GM19099 (cell line): Measurements from ENCODE around the gene SLC35E1.

Experiments used
- POLR2A ChIP-seq: IDR thresholded peaks from 3 replicates; pipeline ENCODE4 v1.6.1; 2011; ENCODE audit warnings: low read depth; ENCODE audit not compliant: insufficient read length; ENCODE audit errors: extremely low read depth

The SLC35E1 gene

DNA sequence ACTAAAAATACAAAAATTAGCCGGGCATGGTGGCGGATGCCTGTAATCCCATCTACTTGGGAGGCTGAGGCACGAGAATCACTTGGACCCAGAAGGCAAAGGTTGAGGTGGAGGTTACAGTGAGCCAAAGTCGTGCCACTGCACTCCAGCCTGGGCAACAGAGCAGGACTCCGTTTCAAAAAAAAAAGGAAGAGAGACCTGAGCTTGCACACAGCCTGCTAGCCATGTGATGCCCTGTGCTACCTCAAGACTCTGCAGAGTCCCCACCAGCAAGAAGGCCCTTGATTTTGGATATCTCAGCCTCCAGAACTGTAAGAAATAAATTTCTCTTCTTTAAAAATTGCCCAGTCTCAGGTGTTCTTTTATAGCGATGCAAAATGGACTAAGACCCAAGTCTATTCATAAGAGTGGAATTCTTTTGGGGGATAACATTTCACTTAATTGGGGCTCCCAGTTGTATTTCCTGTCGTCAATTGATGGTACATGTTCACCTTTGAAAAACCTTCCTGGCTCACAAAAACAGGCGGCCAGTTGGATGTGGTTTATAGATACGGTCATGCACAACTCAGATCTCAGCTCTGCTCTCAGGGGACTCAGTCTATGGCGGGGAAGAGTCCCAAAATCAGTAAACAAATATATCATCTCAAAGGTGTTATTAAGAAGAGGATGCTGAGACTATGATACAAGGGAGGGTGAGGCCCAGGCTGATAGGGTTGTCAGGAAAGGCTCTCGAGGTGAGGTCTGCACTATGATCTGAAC is 27.6 kb downstream of the SLC35E1 start:
- no peak for TF ChIP-seq POLR2A

DNA sequence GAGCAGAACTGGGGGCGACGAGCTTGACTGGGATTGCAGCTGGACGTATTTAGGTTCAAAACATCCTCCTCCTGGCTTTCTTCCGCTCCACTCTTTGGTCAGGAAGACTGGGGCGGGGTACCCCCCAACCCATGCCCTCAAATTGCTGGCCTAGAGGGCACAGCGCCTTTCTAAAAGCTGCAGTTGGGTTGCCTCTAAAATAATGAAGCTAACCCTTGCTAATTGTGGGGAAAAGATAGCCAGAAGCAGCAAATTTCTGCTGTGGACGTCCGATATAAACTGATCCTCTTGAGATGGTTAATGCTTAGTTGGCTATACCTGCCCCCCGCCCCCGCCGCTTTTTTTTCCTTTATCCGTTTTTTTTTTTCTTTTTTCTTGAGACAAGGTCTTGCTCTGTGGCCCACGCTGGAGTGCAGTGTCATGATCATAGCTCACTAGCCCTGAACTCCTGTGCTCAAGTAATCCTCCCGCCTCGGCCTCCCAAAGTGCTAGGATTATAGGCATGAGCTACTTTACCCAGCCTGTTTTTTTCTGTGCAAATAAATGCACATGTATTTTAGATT is 29.2 kb downstream of the SLC35E1 start:
- TF ChIP-seq POLR2A, result no peak

DNA sequence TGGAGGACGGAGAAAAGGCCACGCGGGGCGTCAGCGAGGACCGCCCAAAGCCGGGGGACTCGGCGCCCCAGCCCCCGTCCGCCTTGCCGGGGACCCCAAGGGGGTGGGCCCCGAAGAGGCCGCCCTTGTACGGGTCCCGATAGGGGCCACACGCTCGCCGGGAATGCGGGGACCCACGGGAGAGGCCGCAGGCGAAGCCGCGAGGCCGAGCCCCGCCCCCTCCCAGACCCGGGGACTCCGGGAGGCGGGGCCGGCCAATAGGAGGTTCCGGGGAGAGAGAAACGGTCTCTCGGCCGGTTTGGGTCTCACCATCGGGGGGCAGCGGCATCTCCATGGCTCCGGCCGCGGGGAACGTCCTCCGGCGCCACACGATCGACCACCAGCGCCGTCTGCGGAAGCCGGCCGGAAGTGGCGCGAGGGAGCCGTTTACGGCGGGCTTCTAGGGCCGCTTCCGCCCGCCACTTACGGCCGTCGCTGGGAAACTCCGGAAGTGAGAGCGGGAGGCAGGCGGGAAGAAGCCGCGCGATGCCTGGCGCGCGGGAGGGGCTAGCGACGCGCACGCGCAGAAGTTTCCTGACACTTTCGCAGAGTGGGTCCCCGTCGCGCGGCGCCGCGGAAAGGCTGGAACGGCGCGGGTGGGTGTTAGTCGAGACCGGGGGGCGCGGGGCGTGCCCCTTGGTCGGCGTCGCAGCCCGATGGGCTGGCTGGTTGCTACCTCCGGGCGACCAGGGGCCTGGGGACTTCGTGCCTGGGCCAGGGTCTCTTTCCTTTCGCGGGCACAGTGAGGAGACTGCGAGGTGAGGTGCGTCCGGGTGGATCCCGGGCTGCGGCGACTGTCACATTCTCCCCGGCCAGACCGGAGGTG is 29.9 kb downstream of the SLC35E1 start, which contains the start of gene CHERP:
Gene CHERP (minus strand): TSS at position 393 of the 865 bp plus-strand sequence. CDS start 59 bp downstream, at position 334.
- TF ChIP-seq POLR2A, result peak; percentile 90

DNA sequence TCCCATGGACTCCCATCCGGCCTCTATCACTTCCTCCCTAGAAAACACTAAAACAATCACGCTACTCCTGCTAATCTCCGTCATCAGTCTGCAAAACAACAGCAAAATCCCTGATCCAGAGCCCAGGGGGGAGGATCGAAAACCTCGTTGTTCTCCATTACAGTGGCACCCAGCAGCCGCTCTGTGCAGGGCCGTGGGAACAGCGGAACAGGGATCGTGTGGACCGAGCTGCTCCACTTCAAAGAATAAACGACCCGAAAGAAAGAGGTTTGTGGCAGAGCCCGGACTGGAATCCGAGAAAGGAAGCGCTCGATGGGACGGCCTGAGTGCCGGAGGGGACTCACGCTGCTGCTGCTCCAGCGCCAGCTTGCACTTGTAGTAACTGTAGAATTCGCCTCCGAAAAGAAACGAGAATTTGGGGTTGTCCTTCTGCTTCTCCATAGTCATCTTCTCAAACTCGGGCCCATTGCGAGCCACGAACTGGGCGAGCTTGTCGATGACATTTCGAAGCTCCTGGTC is 30.6 kb downstream of the SLC35E1 start:
- TF ChIP-seq POLR2A, result no peak

DNA sequence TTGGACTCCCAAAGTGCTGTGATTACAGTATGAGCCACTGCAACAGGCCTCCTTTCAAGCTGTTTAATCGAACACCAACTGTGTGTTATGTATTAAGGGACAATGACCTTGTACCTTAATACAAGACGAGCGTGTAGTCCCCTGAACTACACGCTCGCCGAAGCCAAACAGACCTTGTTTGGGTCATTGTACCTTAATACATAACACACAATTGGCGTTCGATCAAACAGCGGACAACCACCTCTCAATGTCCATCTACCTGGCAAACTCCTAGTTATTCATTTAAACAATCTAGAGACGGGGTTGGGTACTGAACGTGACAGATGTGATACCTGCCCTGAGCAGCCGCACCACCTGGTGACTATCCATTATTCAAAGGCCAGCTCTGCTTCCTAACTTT is 31.3 kb downstream of the SLC35E1 start:
- TF ChIP-seq POLR2A, result no peak

DNA sequence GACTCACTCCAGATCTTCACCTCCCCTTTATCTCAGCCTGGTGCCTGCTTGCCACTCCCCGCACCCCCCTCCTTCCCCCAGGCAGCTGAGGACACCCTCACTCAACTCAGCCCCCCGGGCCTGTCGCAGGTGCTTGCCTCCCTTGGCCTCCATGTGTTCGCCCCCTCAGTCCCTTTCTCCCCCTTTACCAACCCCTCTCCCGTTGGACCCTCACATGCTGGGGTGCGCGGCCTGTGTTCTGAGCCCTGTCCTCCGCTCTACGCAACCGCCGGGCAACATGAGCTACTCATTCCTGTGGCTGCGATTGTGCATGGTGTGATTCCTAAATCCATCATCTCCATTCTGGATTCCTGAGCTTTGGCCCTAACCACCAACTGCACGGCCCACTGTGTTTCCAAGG is 35.1 kb downstream of the SLC35E1 start:
- no peak for TF ChIP-seq POLR2A

DNA sequence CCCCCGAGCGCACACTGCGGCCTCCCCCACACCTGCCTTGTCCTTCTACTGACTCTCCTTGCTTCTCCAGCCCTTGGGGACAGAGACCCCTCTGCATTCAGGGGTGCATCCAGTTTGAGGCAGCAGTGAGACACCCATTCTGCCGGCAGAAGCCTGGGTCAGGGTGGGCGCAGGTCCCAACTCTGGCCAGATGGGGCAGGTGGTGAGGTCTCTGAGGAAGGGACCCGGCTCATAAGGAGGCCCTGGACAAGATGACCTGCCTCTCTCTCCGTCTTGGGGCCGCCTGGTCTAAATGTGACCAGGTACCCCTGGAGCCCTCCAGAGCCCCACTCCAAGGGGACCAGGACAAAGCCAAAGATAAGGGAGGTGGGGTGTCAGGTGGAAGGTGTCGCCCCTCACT is 36.1 kb downstream of the SLC35E1 start:
- no peak for TF ChIP-seq POLR2A

DNA sequence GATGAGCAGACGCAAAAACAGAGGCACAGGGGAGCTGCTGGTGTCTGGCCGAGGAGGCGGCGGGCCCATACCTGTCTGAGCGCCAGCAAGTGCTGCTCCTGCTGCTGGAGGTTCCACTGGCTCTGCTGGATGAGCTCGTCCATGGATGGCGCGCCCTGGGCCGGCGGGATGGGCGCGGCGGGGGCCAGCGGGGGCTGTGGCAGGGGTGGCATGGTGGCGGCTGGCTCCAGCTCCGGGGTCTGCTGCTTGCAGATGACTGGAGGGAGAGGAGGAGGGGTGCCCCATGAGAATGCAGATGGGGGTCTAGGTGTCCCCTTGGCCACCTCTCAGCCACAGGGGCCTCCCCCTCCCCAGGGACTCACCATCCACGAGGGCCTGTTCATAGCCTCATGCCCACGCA is 36.8 kb downstream of the SLC35E1 start:
- no peak for TF ChIP-seq POLR2A

DNA sequence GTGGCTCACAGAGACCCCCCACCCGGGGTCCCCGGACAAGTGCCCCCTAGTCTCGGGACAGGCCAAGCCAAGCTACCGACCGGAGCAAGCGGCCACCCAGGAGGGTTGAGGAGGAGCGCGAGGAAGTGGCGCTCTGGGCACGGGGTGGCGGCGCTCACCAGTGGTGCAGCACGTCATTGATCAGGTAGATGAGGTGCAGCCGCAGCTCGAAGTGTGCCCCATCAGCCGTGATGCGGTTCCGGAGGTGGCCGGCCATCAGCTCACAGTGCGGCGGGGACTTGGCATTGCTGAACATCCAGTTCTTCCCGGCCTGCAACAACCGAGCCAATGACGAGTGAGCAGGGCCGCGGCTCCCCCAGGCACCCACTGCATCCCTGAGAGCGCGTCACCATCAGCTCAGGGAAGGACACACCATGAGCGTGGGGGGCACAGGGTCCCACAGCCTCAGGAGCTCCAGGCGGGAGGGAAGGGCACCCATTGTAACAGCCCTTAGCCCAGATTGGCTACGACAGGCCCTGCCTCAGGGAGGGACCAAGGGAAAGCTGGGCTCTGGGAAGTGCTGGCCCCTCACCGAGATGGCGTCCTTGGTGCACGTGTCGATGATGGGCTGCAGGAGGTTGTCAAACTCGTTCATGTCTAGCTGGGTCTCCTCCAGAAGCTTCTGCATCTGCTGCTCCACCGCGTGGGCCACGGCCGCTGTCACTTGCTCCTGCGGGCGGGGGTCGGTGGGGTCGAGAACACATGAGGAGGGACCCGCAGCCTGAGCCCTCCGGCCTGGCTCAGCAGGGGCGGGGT is 39.6 kb downstream of the SLC35E1 start:
- TF ChIP-seq POLR2A, result no peak

DNA sequence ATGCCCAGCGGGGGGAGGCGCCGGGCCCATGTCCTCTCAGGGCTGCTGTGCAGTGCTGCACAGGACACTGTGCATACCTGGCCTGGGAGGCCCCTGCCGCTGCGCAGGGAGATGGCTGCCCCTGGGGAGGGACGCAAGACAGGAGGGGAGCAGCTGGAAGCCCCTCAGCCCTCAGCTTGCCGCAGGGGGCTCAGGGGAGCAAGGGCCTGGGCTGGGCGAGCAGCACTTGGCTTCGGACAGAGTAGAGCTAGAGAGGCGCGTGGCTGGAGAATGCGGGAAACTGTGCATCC is 40.9 kb downstream of the SLC35E1 start:
- no peak for TF ChIP-seq POLR2A

DNA sequence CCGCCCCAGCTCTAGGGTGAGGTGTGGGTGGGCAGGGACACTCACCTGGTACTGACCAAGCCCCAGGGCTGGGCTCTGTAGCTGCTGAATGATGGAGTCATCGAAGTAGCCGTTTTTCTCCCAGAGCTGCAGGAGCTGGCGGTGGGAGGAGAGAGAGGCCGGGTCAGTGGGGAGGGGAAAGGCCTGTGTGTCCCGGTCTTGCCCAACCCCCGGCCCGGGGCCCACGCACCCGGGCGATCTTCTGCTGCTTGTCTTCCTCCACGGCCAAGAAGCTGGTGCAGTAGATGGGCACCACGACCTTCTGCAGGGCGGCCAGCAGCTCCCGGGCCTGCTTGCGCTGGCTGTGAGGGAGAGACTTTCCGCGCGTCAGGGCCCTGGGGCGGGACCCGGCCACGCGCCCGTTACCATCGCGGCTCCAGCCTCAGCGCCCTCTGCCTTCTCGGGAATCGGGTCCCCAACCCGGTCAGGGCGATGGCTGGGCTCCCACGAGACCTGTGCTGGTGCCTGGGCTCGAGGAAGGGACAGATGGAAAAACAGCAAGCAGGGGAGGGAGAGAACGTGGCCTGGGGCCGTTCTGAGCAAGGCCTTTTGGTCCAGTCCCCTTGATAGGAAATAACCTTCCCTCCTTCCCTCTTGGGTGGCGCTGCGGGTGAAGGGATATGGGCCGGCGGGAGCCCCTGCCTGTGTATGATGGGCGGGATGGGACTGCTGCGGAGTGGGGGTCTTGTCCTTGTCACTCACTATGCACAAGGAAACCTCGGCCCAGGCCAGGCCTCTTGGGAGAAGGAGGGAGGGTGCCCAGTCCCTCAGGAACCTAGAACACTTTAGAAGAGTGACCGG is 41.5 kb downstream of the SLC35E1 start:
- no peak for TF ChIP-seq POLR2A

DNA sequence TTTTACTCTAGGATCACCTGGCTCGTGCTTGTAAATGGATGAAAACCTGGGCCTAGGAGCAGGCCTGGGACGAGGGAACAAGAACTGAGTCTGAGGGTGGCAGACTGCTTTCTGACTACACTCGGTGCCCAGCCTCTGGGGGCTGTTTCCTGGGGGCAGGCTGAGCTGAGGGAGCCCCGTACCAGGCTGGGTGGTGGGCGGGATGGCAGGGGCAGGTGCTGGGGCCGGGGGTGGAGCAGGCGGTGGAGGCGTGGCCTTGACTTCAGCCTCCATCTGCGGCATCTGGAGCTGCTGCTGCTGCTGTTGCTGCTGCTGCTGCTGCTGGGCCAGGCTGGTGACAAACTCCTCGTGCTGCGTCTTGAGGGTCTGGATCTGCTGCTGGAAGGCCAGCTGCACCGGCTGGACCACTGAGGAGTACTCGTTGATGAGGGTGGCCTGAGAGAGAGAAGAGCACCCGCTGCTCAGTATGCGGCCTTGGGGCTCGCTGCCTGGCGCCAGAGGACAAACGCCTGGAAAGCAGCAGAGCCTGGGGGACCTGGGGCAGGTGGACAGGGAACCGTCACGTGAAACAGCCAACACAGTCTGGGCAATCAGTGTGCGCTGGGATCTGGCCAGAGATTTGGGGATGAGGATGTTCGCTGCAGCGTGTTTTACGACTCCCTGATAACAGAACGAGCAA is 42.6 kb downstream of the SLC35E1 start:
- no peak for TF ChIP-seq POLR2A

DNA sequence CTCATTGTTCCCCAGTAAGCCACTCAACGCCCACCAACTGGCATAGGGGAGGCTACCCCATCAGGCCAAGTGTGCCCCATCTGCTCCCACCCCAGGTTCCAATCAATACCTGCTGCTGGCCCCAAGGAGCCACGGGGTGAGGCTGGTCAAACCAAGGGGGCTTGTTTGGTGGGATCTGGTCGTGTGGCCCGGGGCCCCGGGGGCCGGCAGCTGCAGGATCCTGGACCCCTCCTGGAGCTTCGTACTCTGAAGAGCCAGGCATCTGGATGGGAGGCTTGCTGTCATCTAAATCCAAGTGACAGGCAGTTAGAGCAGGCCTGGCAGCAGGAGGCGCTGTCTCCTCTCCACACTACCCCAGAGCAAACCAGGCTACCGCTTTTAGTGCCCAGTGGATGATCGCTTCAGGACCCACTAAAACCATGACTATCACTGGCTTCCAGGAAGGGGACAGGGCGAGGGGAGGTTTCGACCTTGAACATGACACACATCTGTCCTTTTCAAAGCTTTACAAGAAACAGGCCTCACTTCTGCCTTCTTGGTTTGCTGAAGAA is 44.2 kb downstream of the SLC35E1 start:
- no peak for TF ChIP-seq POLR2A
